Stimulated activated CD4-positive, alpha-beta T cell treated with anti-CD3 and anti-CD28 coated beads, Interleukin-12 subunit alpha, Interleukin-12 subunit beta, amount 100 ng/mL, for 48 hours (primary cell): ENCODE data around the gene LY6G6C.

Experiments used
- DNase-seq, 3 donors: peaks; one replicate each; pipeline ENCODE4 v3.0.0-alpha.2; 2020; ENCODE audit warnings: low read depth in 2 of 3, low spot score in 1 of 3

Gene LY6G6C

DNA sequence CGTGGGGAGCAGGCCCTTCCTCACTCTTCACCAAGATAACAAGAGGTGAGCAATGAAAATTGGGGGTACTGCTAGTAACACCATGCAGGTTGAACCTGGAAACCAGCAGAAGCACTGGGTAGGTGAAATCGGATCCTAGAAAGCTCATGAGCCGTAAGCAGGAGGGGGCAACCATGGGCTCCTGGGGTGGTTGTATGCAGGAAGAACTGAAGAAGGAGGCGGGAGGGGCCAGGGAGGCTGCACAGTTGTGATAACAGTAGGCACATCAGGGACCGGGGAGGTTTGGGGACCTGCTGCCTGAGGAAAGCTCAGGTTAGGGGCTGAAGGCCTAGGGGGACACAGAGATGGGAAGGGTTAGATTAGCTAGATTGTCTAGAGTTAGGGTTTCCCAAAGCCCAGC, 35.1 kb downstream of the LY6G6C start:
- DNase-seq, result no peak

DNA sequence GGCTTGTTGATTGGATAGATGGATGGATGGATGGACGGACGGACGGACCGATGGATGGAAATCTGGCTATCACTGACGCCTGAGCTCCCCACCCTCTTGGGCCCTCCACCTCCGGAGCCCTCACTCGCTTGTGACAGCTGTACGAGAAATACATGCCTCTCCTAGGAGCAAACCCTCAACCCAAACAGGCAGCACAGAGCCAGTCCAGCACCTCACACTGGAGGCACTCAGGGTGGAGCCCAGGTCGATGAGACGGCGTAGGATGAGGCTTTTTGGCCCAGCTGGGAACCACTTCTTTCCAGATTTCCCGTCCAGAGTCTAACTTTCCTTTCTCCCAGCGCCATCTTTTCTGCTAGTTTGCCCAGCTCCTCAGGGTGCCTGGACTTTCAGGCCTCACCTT, 38.0 kb downstream of the LY6G6C start:
- no peak for DNase-seq

DNA sequence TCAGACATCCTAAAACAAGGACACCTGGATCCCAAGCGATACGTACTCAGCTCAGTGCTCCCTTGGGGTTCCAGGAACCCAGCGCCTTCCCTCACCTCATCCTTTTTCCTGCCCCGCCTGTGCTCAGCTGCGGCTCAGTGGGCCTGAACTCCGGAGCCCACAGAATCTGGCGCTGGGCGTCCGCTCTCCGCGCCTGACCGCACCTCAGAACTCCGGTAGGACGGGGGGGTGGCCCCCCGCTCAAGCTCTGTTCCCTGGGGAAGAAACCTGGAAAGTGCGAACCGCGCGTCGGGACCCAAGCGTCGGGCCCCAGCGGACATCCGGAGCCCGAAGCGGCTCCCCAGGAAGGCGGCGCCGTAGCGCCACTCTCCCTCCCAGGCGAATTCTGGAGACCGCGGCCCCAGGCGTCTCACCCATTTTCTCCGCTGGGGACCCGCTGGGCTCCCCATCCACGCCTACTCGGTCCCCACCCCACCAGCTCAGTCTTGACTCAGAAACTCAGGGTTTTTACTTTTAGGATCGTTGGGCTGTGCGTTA, 40.3 kb downstream of the LY6G6C start:
- DNase-seq, result peak in 2 of 3 donors; percentile 12 to 42

DNA sequence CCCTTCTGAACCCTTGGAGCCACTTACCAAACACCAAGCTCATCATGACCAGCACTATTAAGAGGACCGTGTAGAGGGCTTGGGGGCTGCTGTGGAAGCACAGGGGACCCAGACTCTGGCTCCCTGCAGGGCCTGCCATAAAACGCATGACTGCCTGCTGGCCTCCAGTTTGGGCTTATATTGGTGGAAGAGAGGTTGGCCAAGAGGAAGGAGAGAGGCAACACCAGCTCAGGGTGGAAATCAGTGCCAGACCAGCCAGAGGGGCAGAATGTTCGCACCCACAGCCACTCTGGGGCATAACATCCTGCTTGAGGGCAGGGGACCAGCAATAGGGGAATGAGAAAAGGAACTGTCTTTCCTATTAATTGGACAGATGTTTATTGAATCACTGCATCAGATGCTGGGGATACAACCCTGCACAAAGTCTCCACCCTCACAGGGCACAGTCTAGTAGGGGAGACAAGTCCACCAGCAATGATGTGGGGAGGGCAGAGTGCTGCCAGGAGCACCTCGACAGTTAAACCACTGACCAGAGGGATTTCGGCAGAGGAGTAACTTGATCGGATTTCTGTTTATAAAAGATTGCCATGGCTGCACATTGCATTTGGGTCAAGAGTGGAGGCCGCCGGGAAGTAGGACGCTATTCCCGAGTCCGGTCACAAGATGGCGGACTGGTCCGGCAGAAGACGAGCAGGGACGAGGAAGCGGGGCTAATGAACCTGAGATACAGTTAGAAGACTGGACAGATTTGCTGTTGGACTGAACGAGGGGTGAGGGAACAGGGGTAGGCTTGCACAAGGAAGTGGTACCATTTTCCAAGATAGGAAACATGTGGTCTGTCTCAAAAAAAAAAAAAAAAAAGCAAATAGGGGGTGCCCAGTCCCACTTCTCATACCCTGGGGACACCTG, 41.1 kb downstream of the LY6G6C start, which contains the start of gene LY6G5C:
Gene LY6G5C, minus strand, starts transcription at position 842 of the 909 bp plus-strand sequence. Its CDS starts 694 bp downstream, at position 148.
- peak; percentile 45 to 62 (median 58) for DNase-seq

DNA sequence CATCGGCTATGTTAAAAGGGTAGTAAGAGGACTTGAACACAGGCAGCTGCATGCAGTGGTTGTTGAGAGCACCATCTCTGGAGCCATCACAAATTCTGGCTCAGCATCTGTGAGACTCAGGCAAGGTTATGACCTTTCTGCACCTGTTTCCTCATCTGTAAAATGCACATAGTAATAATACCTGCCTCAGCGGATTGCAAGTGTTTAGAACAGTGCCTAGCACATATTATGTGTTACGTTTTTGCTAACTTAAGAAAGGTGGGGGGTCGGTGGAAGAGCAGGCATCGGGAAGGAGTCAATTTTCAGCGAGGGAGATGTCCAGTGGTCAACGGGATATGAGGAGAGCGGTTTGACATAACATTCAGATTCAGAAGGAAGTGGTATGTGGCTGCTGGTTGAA, 43.6 kb downstream of the LY6G6C start:
- no peak for DNase-seq

DNA sequence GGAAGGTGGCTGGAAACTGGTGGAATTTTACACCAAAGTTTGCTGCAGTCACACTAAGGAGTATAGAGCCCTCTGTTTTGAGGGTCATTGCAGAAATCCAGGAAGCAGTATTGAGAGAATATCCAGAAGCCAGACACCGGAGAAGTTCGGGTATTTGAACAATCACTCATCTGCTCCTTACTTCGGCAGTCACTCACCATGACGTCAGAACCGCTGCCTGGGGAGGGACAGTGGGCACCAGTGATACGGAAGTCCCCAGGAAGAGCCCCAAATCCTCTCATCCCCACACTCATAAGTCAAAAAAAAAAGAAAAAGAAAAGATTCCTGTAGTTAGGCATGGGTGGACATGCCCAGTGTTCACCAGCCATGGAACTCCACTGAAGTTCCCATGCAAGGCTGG, 44.6 kb downstream of the LY6G6C start:
- DNase-seq, result no peak

DNA sequence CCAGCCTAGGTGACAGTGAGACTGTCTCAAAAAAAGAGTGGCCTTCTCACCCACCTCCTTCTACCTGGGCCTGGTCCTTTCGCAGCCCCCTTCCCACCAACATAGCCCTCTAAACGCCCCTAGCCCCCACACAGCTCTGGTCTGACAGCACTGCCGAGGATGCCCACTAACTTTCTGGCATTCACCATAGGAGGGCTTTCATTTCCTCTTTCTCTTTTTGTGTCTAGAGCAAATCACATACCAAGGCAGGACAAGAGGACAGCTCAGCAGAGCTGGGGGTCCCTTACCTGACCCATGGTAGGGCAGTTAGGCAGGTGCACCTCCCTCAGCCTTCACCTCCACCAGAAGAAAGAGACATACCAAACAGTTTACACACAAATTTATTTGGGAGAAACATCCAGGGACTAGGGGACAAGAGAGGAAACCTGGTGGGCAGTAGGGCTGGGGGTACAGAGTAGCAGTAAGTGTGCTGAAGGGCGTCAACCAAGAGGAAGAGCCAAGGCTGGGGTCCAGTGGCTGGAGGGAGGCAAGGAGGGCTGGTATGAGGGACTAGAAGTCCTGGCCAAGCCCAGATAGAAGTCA, 45.1 kb downstream of the LY6G6C start:
- no peak for DNase-seq

DNA sequence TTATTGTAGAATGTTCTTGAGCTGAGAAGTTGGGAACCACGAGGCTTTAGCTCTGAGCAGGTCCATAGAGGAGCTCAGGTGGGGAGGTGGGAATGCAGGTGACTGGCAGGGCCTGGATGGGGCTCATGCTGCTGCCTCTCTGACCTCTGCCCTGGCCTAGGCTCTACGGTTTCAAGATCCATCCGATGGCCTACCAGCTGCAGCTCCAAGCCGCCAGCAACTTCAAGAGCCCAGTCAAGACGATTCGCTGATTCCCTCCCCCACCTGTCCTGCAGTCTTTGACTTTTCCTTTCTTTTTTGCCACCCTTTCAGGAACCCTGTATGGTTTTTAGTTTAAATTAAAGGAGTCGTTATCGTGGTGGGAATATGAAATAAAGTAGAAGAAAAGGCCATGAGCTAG, 51.9 kb downstream of the LY6G6C start, which contains the start of gene LY6G5B:
Gene LY6G5B, plus strand, starts transcription at position 301 of the 400 bp plus-strand sequence. CDS start 975 bp downstream, outside the sequence.
- no peak for DNase-seq
